Hepatocyte (in vitro differentiated cells): Measurements from ENCODE around the gene PRPH.

Source experiments
- CTCF ChIP-seq: fragments of 200-600 bp; sonication (generic); IDR thresholded peaks from 2 replicates; pipeline ENCODE4 v1.5.1; 2016; ENCODE audit warnings: antibody characterized with exemption, mild to moderate bottlenecking; ENCODE audit not compliant: poor library complexity
- EZH2 ChIP-seq: fragments of 200-600 bp; sonication (generic); IDR thresholded peaks from 2 replicates; pipeline ENCODE4 v1.6.1; 2016; ENCODE audit warnings: antibody characterized with exemption, mild to moderate bottlenecking, borderline replicate concordance

- TF ChIP-seq CTCF (no peak), EZH2 (no peak)
These were observed 1.6 kb upstream of the PRPH start for GRCh38 chr12:49293056-49293956.
